ENCODE data around the gene MCFD2. TPM values are rescaled to one million over a fixed set of nuclear protein-coding genes. Genes with fewer than 3 reads are reported as not detected.
"Not testable (repeated sequence)": the region's sequence is repeated elsewhere in the genome, so short reads cannot be mapped to it uniquely, and the experiment has no call there.

MCFD2 gene
- total RNA-seq, 1 experiment from 2014 or later = 47.6 TPM

DNA sequence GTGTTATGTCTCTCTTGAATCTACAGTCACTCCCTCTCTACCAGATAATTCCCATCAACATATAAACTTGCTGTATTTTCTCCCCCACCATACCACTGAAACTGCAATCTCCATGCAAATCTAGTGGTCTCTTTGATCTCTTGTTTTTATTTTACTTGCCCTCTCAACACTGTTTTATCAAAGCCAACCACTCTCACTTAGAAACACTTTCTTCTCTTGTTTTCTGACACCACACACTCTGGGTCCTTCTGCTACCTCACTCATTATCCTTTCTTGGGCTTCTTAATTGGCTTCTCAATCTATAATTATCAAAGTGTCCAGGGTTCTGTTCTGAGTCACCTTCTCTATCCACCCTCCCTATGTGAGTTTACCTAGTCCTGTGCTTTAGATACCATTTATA, 2.0 kb upstream of the MCFD2 start:
- Histone ChIP-seq H4K20me1 (ENCODE audit: insufficient read depth, low read depth, low read length) (no peaks in the 10 kb centered on the region; the same call in 1 of the 2 replicates), H3K4me3 (ENCODE audit: low read length) (no peak overlapping the region), H2AFZ (ENCODE audit: low read length) (no peak overlapping the region), H3K27me3 (ENCODE audit: low read length) (no peaks in the 10 kb centered on the region), H3K9me3 (ENCODE audit: low read length) (no peaks in the 10 kb centered on the region), H3K9ac (ENCODE audit: low read length) (no peak overlapping the region), H3K4me1 (ENCODE audit: low read length) (peaks cover 30% of the 10 kb centered on the region), H3K36me3 (ENCODE audit: insufficient read depth, low read length) (peaks cover 3% of the 10 kb centered on the region; the same call in 1 of the 2 replicates), H3K9me2 (replicated peaks; ENCODE audit: insufficient read depth, low read length) (no peaks in the 10 kb centered on the region), H3K79me2 (ENCODE audit: low read length) (peaks cover 29% of the 10 kb centered on the region), H3K27ac (ENCODE audit: low read length) (no peak overlapping the region), H3K4me2 (ENCODE audit: low read depth, low read length, poor library complexity, severe bottlenecking) (peak overlapping the region; percentile 74)
- DNase-seq = no peak

DNA sequence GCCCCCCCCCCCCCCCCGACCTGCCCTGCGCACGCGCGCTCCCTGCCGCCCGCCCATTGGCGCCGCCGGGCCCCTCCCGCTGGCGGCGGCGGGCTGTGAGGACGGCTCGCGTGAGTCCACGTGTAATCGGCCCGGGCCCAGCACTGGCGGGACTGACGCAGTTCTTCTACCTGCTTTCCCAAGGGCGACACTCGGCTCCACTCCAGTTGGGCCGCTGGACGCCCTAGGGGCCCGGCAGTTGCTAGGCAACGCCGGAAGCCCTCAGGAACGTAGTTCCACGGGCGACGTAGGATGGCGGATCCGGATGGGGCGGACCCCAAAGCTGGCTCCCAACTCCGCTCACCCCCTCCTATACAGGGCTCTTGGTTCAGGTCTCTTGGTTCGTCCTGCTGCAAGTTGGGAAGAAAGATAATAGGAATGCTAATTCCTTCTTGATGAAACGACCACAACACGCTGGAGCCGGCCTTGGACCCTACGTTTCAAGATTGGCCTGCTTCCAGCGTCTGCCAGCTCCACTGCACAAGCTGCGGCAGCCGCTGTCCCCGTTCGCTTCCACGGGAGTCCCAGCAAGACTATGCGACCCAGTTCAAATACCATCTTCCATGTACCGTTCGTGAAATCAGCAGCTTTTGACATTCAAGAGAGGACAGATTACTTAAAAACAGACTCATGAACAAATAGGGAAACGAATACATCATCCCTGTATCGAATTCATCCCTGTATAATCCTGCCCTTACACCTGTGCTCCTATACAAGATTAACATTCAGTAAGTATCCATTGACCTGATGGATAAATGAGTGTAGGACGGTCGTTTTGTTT, 415 bp upstream of the MCFD2 start:
- Histone ChIP-seq H2AFZ (ENCODE audit: low read length) (peak overlapping the region; percentile 16; the same call in 1 of the 2 replicates), H3K27ac (ENCODE audit: low read length) (peak overlapping the region; percentile 7; the same call in 1 of the 2 replicates), H3K4me1 (ENCODE audit: low read length) (peaks cover 30% of the 10 kb centered on the region), H3K9me3 (ENCODE audit: low read length) (no peaks in the 10 kb centered on the region), H3K4me3 (ENCODE audit: low read length) (peak overlapping the region; percentile 69), H3K4me2 (ENCODE audit: low read depth, low read length, poor library complexity, severe bottlenecking) (peak overlapping the region; percentile 74), H3K79me2 (ENCODE audit: low read length) (peaks cover 40% of the 10 kb centered on the region), H3K9me2 (replicated peaks; ENCODE audit: insufficient read depth, low read length) (no peaks in the 10 kb centered on the region), H3K9ac (ENCODE audit: low read length) (peak overlapping the region; percentile 84), H3K36me3 (ENCODE audit: insufficient read depth, low read length) (peaks cover 7% of the 10 kb centered on the region; the same call in 1 of the 2 replicates), H4K20me1 (ENCODE audit: insufficient read depth, low read depth, low read length) (no peaks in the 10 kb centered on the region; the same call in 1 of the 2 replicates), H3K27me3 (ENCODE audit: low read length) (no peaks in the 10 kb centered on the region)
- peak; percentile 94 for DNase-seq

DNA sequence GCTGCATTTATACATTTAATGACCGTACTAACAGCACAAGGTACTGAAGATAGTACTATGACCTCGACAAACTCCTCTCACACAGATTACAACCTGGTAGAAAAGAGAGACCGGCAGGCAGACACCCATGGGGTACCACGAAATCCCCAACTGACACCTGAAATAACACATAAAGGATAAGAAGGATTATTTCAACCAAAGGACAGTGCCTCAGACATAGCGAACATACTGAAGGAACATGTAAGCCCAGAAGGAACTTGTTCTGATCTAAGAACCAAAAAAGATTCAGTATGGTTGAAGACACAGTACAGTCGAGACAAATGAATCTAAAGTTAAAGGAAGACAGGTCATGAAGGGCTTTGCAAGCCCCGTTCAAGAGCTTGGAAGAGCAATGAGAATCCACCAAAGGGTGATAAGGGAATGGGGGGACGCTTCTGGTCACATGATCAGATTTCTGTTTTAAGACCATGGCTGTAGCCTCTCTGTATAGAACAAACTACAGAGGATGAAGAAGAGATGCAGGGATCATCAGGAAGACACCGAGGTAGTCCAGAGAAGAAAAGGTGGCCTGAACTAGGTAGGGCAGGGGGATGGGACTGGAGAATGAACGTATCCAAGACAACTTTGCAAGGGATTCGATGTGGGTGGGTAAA, 902 bp downstream of the MCFD2 start:
- Histone ChIP-seq H3K36me3 (ENCODE audit: insufficient read depth, low read length) (peaks cover 7% of the 10 kb centered on the region; the same call in 1 of the 2 replicates), H3K9me2 (replicated peaks; ENCODE audit: insufficient read depth, low read length) (no peaks in the 10 kb centered on the region), H3K27ac (ENCODE audit: low read length) (peak overlapping the region; percentile 64), H3K9ac (ENCODE audit: low read length) (peak overlapping the region; percentile 84), H3K4me2 (ENCODE audit: low read depth, low read length, poor library complexity, severe bottlenecking) (peak overlapping the region; percentile 74), H4K20me1 (ENCODE audit: insufficient read depth, low read depth, low read length) (peaks cover 11% of the 10 kb centered on the region), H3K9me3 (ENCODE audit: low read length) (no peaks in the 10 kb centered on the region), H2AFZ (ENCODE audit: low read length) (no peak overlapping the region; the same call in 1 of the 2 replicates), H3K79me2 (ENCODE audit: low read length) (peaks cover 48% of the 10 kb centered on the region), H3K4me1 (ENCODE audit: low read length) (peaks cover 30% of the 10 kb centered on the region), H3K4me3 (ENCODE audit: low read length) (peak overlapping the region; percentile 69), H3K27me3 (ENCODE audit: low read length) (no peaks in the 10 kb centered on the region)
- DNase-seq = no peak

DNA sequence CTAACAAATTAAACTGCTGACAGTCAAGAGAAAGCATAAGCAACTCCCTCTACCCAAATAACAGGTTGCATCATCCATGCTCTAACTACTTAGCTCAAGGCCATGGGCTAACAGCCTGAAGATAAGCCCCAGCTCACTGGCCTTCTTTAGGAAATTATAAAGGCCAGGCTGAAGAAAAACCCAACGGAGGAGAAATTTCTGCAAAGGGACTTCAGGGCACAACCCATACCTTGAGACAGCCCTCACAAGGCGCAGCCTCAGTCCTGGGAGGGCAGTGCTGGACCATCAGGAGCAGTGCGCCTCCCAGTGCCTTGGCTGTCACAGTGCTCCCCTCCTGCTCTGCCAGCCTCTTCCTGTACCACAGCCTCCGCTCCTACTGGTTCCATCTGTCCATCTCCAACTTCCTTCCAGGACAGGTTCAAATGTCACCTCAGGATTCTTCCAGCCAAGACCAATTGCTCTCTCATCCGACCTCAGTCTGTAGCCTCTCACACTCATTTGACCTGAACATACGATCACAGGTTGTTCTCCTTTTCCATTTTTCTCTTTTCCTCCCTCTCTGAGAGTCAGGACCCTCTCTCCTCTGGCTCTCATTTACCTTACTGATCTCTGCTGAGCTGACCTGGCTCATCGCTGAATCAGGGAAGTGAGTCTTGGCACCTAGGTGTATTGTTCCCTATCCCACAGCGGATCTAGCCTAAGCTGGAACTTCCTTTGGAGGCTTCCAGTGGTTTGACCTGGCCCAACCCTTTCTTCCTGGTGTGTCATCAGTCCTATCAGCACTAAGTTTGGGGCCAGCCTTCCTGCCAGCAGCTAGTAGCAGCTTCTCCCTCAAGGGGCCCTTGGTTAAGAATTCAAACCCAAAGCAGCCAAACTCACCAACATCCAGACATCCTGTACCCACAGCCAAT, 1.9 kb downstream of the MCFD2 start:
- no peak overlapping the region for H3K27ac ChIP-seq (ENCODE audit: low read length)
- H3K4me1 ChIP-seq (ENCODE audit: low read length) = peaks cover 30% of the 10 kb centered on the region
- H3K79me2 ChIP-seq (ENCODE audit: low read length) = peaks cover 48% of the 10 kb centered on the region
- peak overlapping the region; percentile 84 for H3K9ac ChIP-seq (ENCODE audit: low read length)
- no peak for DNase-seq
- H3K27me3 ChIP-seq (ENCODE audit: low read length) = no peaks in the 10 kb centered on the region
- H3K36me3 ChIP-seq (ENCODE audit: insufficient read depth, low read length) = peaks cover 14% of the 10 kb centered on the region
- H3K9me3 ChIP-seq (ENCODE audit: low read length) = no peaks in the 10 kb centered on the region
- no peak overlapping the region for H2AFZ ChIP-seq (ENCODE audit: low read length)
- peaks cover 17% of the 10 kb centered on the region for H4K20me1 ChIP-seq (ENCODE audit: insufficient read depth, low read depth, low read length)
- peak overlapping the region; percentile 69 for H3K4me3 ChIP-seq (ENCODE audit: low read length)
- H3K4me2 ChIP-seq (ENCODE audit: low read depth, low read length, poor library complexity, severe bottlenecking) = peak overlapping the region; percentile 74
- no peaks in the 10 kb centered on the region for H3K9me2 ChIP-seq (replicated peaks; ENCODE audit: insufficient read depth, low read length)

DNA sequence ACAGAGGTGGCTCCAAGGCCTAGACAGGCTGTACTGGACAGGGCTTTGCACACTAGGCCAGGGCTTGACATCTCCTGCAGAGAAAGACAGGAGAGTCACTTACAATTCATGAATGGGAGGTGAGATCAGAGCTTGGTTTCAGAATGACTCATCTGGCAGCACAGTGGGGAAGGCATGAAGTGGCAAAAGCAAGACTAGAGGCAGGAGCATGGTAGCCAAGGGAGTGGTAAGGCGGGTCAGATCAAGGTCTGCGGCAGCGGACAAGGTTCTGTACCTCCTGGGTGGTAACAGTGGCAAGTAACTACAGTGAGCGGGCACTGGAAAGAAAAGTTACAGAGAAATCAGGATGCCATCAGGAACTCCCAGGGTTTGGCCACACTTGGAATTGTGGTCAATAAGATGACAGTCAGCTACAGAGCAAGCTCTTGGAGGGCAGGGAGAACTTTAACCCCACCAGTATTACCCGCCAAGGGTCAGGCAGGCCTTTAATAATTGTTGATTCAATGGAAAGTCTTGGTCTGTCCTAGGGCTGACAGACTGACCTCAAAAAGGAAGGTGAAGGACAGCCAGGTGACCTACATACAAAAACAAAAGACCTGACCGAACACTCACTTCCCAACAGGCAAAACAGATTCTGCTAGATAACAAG, 5.7 kb downstream of the MCFD2 start:
- peaks cover 39% of the 10 kb centered on the region for H3K36me3 ChIP-seq (ENCODE audit: insufficient read depth, low read length)
- H3K9ac ChIP-seq (ENCODE audit: low read length) = no peak overlapping the region
- H3K4me1 ChIP-seq (ENCODE audit: low read length) = peaks cover 16% of the 10 kb centered on the region
- H2AFZ ChIP-seq (ENCODE audit: low read length) = no peak overlapping the region
- H3K9me2 ChIP-seq (replicated peaks; ENCODE audit: insufficient read depth, low read length) = no peaks in the 10 kb centered on the region
- no peak overlapping the region for H3K27ac ChIP-seq (ENCODE audit: low read length)
- no peak for DNase-seq
- H4K20me1 ChIP-seq (ENCODE audit: insufficient read depth, low read depth, low read length) = peaks cover 17% of the 10 kb centered on the region
- no peaks in the 10 kb centered on the region for H3K9me3 ChIP-seq (ENCODE audit: low read length)
- H3K4me3 ChIP-seq (ENCODE audit: low read length) = no peak overlapping the region
- peaks cover 42% of the 10 kb centered on the region for H3K79me2 ChIP-seq (ENCODE audit: low read length)
- H3K4me2 ChIP-seq (ENCODE audit: low read depth, low read length, poor library complexity, severe bottlenecking) = no peak overlapping the region
- no peaks in the 10 kb centered on the region for H3K27me3 ChIP-seq (ENCODE audit: low read length)

DNA sequence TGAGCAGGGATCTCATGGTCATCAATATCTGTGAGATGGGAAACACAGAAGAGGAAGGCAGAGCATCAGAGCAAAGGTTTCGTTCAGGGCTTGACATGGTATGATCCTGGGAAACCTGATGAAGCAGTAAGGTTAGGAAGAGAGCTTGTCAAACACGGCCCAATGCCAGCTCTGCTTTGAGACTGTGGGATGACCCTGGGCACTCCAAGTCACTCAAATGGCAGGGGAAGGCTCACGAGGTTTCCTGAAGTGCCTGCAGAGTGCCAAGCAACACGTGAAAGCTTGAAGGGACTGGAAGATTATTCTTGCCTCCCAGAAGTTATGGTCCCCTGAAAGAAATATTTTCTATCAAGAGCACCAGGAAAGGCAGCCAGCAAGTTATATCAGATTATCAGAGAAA, 6.5 kb downstream of the MCFD2 start:
- Histone ChIP-seq H3K9ac (ENCODE audit: low read length) (no peak overlapping the region), H2AFZ (ENCODE audit: low read length) (no peak overlapping the region), H3K4me1 (ENCODE audit: low read length) (peaks cover 13% of the 10 kb centered on the region), H3K9me3 (ENCODE audit: low read length) (no peaks in the 10 kb centered on the region), H3K36me3 (ENCODE audit: insufficient read depth, low read length) (peaks cover 39% of the 10 kb centered on the region), H3K79me2 (ENCODE audit: low read length) (peaks cover 34% of the 10 kb centered on the region), H3K4me3 (ENCODE audit: low read length) (no peak overlapping the region), H3K4me2 (ENCODE audit: low read depth, low read length, poor library complexity, severe bottlenecking) (no peak overlapping the region), H3K27me3 (ENCODE audit: low read length) (no peaks in the 10 kb centered on the region), H4K20me1 (ENCODE audit: insufficient read depth, low read depth, low read length) (peaks cover 17% of the 10 kb centered on the region), H3K9me2 (replicated peaks; ENCODE audit: insufficient read depth, low read length) (no peaks in the 10 kb centered on the region), H3K27ac (ENCODE audit: low read length) (no peak overlapping the region)
- DNase-seq = no peak

DNA sequence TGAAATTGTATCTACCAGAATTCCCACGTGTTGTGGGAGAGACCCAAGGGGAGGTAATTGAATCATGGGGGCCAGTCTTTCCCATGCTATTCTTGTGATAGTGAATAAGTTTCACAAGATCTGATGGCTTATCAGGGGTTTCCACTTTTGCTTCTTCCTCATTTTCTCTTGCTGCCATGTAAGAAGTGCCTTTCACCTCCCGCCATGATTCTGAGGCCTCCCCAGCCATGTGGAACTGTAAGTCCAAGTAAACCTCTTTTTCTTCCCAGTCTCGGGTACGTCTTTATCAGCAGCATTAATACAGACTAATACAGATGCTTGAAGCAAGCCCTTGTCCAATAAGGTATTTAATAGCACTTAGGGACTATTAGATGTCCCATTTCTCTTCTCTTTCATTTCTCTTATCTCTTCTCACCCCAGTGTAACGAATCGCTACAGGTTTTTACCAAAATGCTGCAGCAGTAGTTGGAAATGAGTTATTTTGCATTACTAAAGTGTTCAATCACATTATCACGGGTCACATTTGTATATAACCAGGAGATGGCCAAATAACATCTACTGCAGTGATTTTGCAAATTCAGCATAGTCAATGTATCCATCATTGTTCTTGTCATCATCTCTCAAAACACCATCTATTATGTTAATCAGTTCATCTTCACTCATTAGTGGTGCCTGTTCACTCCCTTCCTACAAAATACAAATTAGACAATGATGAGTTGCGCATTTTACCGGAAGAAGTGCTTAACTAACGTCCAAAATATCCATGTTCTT, 10.5 kb downstream of the MCFD2 start:
- not testable (repeated sequence) for H2AFZ ChIP-seq (ENCODE audit: low read length); H3K9me3 ChIP-seq (ENCODE audit: low read length); H3K9me2 ChIP-seq (replicated peaks; ENCODE audit: insufficient read depth, low read length); H3K4me2 ChIP-seq (ENCODE audit: low read depth, low read length, poor library complexity, severe bottlenecking); H3K79me2 ChIP-seq (ENCODE audit: low read length); H4K20me1 ChIP-seq (ENCODE audit: insufficient read depth, low read depth, low read length); H3K4me3 ChIP-seq (ENCODE audit: low read length); H3K9ac ChIP-seq (ENCODE audit: low read length); H3K27ac ChIP-seq (ENCODE audit: low read length); DNase-seq; H3K27me3 ChIP-seq (ENCODE audit: low read length)
- peaks cover 32% of the 10 kb centered on the region; the same call in 1 of the 2 replicates for H3K36me3 ChIP-seq (ENCODE audit: insufficient read depth, low read length)
- peaks cover 16% of the 10 kb centered on the region for H3K4me1 ChIP-seq (ENCODE audit: low read length)

Measured in Karpas-422 (cell line).